NCI-H2171 treated with DMSO at 0.1 percent for 48 hours (cell line): ENCODE measurements around the gene GLT8D2.
"Not testable (repeated sequence)": the region's sequence is repeated elsewhere in the genome, so short reads cannot be mapped to it uniquely, and the experiment has no call there.

ENCODE experiments used
- DNase-seq: peaks from one replicate; lab custom pipeline; 2025; lab: John Stamatoyannopoulos, UW

GLT8D2 gene

GRCh38 chr12:104050436-104050835 lies 449 bp upstream of the GLT8D2 start:
- no peak for DNase-seq

- no peak for DNase-seq
Observed at GRCh38 chr12:104049278-104049902, 597 bp downstream of the GLT8D2 start.

GRCh38 chr12:104048811-104049210 lies 1.2 kb downstream of the GLT8D2 start:
- DNase-seq, result no peak

GRCh38 chr12:104048162-104048561 lies 1.8 kb downstream of the GLT8D2 start:
- DNase-seq, result no peak

GRCh38 chr12:104046306-104046705 lies 3.7 kb downstream of the GLT8D2 start:
- no peak for DNase-seq

GRCh38 chr12:104044158-104044557 lies 5.8 kb downstream of the GLT8D2 start:
- no peak for DNase-seq

- no peak for DNase-seq
Observed at GRCh38 chr12:104042580-104042979, 7.4 kb downstream of the GLT8D2 start.

- DNase-seq, result not testable (repeated sequence)
Observed at GRCh38 chr12:104039769-104040168, 10.2 kb downstream of the GLT8D2 start.

GRCh38 chr12:104036143-104036542 lies 13.8 kb downstream of the GLT8D2 start:
- not testable (repeated sequence) for DNase-seq

- not testable (repeated sequence) for DNase-seq
Observed at GRCh38 chr12:104030596-104030995, 19.4 kb downstream of the GLT8D2 start.

GRCh38 chr12:104026841-104027599 lies 23.0 kb downstream of the GLT8D2 start:
- no peak for DNase-seq

GRCh38 chr12:104025771-104026170 lies 24.2 kb downstream of the GLT8D2 start:
- DNase-seq, result no peak

- no peak for DNase-seq
Observed at GRCh38 chr12:104024348-104024747, 25.6 kb downstream of the GLT8D2 start.

GRCh38 chr12:104023710-104024109 lies 26.3 kb downstream of the GLT8D2 start:
- no peak for DNase-seq

- no peak for DNase-seq
Observed at GRCh38 chr12:104022786-104023185, 27.2 kb downstream of the GLT8D2 start.

- DNase-seq, result not testable (repeated sequence)
Observed at GRCh38 chr12:104021862-104022261, 28.1 kb downstream of the GLT8D2 start.

GRCh38 chr12:104012331-104012730 lies 37.7 kb downstream of the GLT8D2 start:
- no peak for DNase-seq

- DNase-seq, result no peak
Observed at GRCh38 chr12:104011253-104011652, 38.7 kb downstream of the GLT8D2 start.

GRCh38 chr12:104010606-104011169 lies 39.3 kb downstream of the GLT8D2 start:
- no peak for DNase-seq

GRCh38 chr12:104010121-104010520 lies 39.9 kb downstream of the GLT8D2 start:
- no peak for DNase-seq

- DNase-seq, result no peak
Observed at GRCh38 chr12:104006929-104007328, 43.1 kb downstream of the GLT8D2 start.

- no peak for DNase-seq
Observed at GRCh38 chr12:104003596-104003995, 46.4 kb downstream of the GLT8D2 start.

GRCh38 chr12:104002686-104003085 lies 47.3 kb downstream of the GLT8D2 start:
- no peak for DNase-seq
